Prostate gland (tissue), 2 donors: Measurements from ENCODE around the gene LRRN2.

Experiments
- CTCF ChIP-seq, 4 experiments: fragments of 200-600 bp in 2 of 4; fragments of 450-650 bp in 2 of 4; sonication (generic) in 2 of 4; IDR thresholded peaks; 1 replicate in 3 of 4; 2 replicates in 1 of 4; pipeline ENCODE4 v1.5.1; 2016 to 2019; ENCODE audit warnings: antibody characterized with exemption in 4 of 4, mild to moderate bottlenecking in 2 of 4, moderate library complexity in 2 of 4
- POLR2A ChIP-seq: fragments of 450-650 bp; IDR thresholded peaks from one replicate; pipeline ENCODE4 v1.6.1; 2016; ENCODE audit warnings: antibody characterized with exemption, mild to moderate bottlenecking
- POLR2AphosphoS5 ChIP-seq: sonication (generic); formaldehyde crosslinking; IDR thresholded peaks from one replicate; pipeline ENCODE4 v1.6.1; 2017; ENCODE audit warnings: antibody characterized with exemption

GRCh38 chr1:204659056-204659455, 26.5 kb downstream of the LRRN2 start:
- TF ChIP-seq CTCF (IDR thresholded peaks at IDR 0.05) (no peak), POLR2A (no peak), POLR2AphosphoS5 (no peak)
